ENCODE data around the gene ANTXR1. TPM values are rescaled to one million over a fixed set of nuclear protein-coding genes. Genes with fewer than 3 reads are reported as not detected.

Gene ANTXR1
- total and polyA plus RNA-seq, 2 experiments from 2014 or later: 128 to 191 TPM

GRCh38 chr2:69013840-69014821 lies 1.2 kb downstream of the ANTXR1 start:
- H3K9me2 ChIP-seq (ENCODE audit: insufficient read depth): no peaks in the 10 kb centered on the region
- H2AFZ ChIP-seq: peak overlapping the region; percentile 71; the same call in 1 of the 2 replicates
- peaks cover 60% of the 10 kb centered on the region for H3K79me2 ChIP-seq (ENCODE audit: insufficient read depth)
- H3K27ac ChIP-seq: peak overlapping the region; percentile 70
- peak; percentile 75 for DNase-seq
- in situ Hi-C loops (cut with MboI): loop anchor here (10.0 kb wide), 1 partner anchor 291 kb away; no protein-coding TSS in a partner anchor
- no peaks in the 10 kb centered on the region for H3K27me3 ChIP-seq (replicated peaks; ENCODE audit: insufficient read depth)
- peak overlapping the region; percentile 91 for H3K4me3 ChIP-seq
- peak overlapping the region; percentile 98 for H3K4me2 ChIP-seq (ENCODE audit: unreplicated experiment)
- TF ChIP-seq EZH2 (IDR thresholded peaks at IDR 0.05; ENCODE audit: insufficient read depth, poor library complexity, severe bottlenecking) (no peak), EZH2phosphoT487 (IDR thresholded peaks at IDR 0.05; ENCODE audit: insufficient read depth, low read depth) (no peak)
- peaks cover 54% of the 10 kb centered on the region for H3F3A ChIP-seq (ENCODE audit: insufficient read depth)
- H3K9me3 ChIP-seq (ENCODE audit: low read depth): no peaks in the 10 kb centered on the region
- 0 to 1% methylated on average over 20 of the region's 20 CpGs for WGBS, 2 experiments (ENCODE audit: low coverage in 1 of 2, low lambda C conversion rate in 2 of 2, missing lambda C conversion rate in 2 of 2)
- H4K20me1 ChIP-seq (ENCODE audit: insufficient read depth): no peaks in the 10 kb centered on the region
- no peaks in the 10 kb centered on the region for H3K36me3 ChIP-seq (ENCODE audit: low read depth)
- peaks cover 66% of the 10 kb centered on the region for H3K4me1 ChIP-seq (ENCODE audit: insufficient read depth)
- H3K9ac ChIP-seq: peak overlapping the region; percentile 92

GRCh38 chr2:69017080-69017479 lies 4.1 kb downstream of the ANTXR1 start:
- no peak for TF ChIP-seq EZH2 (IDR thresholded peaks at IDR 0.05; ENCODE audit: insufficient read depth, poor library complexity, severe bottlenecking)
- TF ChIP-seq EZH2phosphoT487 (IDR thresholded peaks at IDR 0.05; ENCODE audit: insufficient read depth, low read depth): no peak
- Histone ChIP-seq H3K9me3 (ENCODE audit: low read depth) (no peaks in the 10 kb centered on the region), H3K79me2 (ENCODE audit: insufficient read depth) (peaks cover 89% of the 10 kb centered on the region), H2AFZ (no peak overlapping the region), H3K9me2 (ENCODE audit: insufficient read depth) (no peaks in the 10 kb centered on the region), H3K27me3 (replicated peaks; ENCODE audit: insufficient read depth) (no peaks in the 10 kb centered on the region), H4K20me1 (ENCODE audit: insufficient read depth) (0 out of 2 replicates have a peak, but pooled peaks cover 19% of the 10 kb centered on the region), H3K4me1 (ENCODE audit: insufficient read depth) (peaks cover 76% of the 10 kb centered on the region), H3K27ac (peak overlapping the region; percentile 61), H3K36me3 (ENCODE audit: low read depth) (no peaks in the 10 kb centered on the region), H3K4me3 (peak overlapping the region; percentile 91), H3K4me2 (ENCODE audit: unreplicated experiment) (peak overlapping the region; percentile 98), H3K9ac (peak overlapping the region; percentile 92), H3F3A (ENCODE audit: insufficient read depth) (peaks cover 51% of the 10 kb centered on the region)
- DNase-seq: peak; percentile 92
- 4 to 8% methylated on average over 5 of the region's 5 CpGs for WGBS, 2 experiments (ENCODE audit: low coverage in 1 of 2, low lambda C conversion rate in 2 of 2, missing lambda C conversion rate in 2 of 2)
- in situ Hi-C loops (cut with MboI): loop anchor here (10.0 kb wide), 1 partner anchor 288 kb away; no protein-coding TSS in a partner anchor

- Histone ChIP-seq H2AFZ (no peak overlapping the region), H3K27ac (peak overlapping the region; percentile 61), H3F3A (ENCODE audit: insufficient read depth) (peaks cover 44% of the 10 kb centered on the region), H3K9me3 (ENCODE audit: low read depth) (no peaks in the 10 kb centered on the region), H3K36me3 (ENCODE audit: low read depth) (no peaks in the 10 kb centered on the region), H3K27me3 (replicated peaks; ENCODE audit: insufficient read depth) (no peaks in the 10 kb centered on the region), H4K20me1 (ENCODE audit: insufficient read depth) (0 out of 2 replicates have a peak, but pooled peaks cover 19% of the 10 kb centered on the region), H3K9ac (no peak overlapping the region), H3K79me2 (ENCODE audit: insufficient read depth) (peaks cover 97% of the 10 kb centered on the region), H3K4me2 (ENCODE audit: unreplicated experiment) (peak overlapping the region; percentile 98), H3K4me3 (peak overlapping the region; percentile 91), H3K4me1 (ENCODE audit: insufficient read depth) (peaks cover 77% of the 10 kb centered on the region), H3K9me2 (ENCODE audit: insufficient read depth) (no peaks in the 10 kb centered on the region)
- no peak for TF ChIP-seq EZH2phosphoT487 (IDR thresholded peaks at IDR 0.05; ENCODE audit: insufficient read depth, low read depth)
- DNase-seq: no peak
- 32 to 50% methylated on average over 3 of the region's 3 CpGs for WGBS, 2 experiments (ENCODE audit: low coverage in 1 of 2, low lambda C conversion rate in 2 of 2, missing lambda C conversion rate in 2 of 2)
- in situ Hi-C loops (cut with MboI): loop anchor here (10.0 kb wide), 1 partner anchor 287 kb away; no protein-coding TSS in a partner anchor
These were observed 4.9 kb downstream of the ANTXR1 start for GRCh38 chr2:69017835-69018234.

- WGBS, 2 experiments (ENCODE audit: low coverage in 1 of 2, low lambda C conversion rate in 2 of 2, missing lambda C conversion rate in 2 of 2): 24 to 30% methylated on average over 4 of the region's 4 CpGs
These were observed 5.7 kb downstream of the ANTXR1 start for GRCh38 chr2:69018678-69019095.

More at GRCh38 chr2:69018678-69019095, 5.7 kb downstream of the ANTXR1 start:
- H3F3A ChIP-seq (ENCODE audit: insufficient read depth): peaks cover 44% of the 10 kb centered on the region
- no peak for TF ChIP-seq EZH2phosphoT487 (IDR thresholded peaks at IDR 0.05; ENCODE audit: insufficient read depth, low read depth)
- no peak for TF ChIP-seq EZH2 (IDR thresholded peaks at IDR 0.05; ENCODE audit: insufficient read depth, poor library complexity, severe bottlenecking)
- no peaks in the 10 kb centered on the region for H3K27me3 ChIP-seq (replicated peaks; ENCODE audit: insufficient read depth)
- peaks cover 79% of the 10 kb centered on the region for H3K4me1 ChIP-seq (ENCODE audit: insufficient read depth)
- H3K4me3 ChIP-seq: peak overlapping the region; percentile 4
- H3K79me2 ChIP-seq (ENCODE audit: insufficient read depth): peaks cover 100% of the 10 kb centered on the region
- H3K27ac ChIP-seq: peak overlapping the region; percentile 29
- peak overlapping the region; percentile 33 for H3K4me2 ChIP-seq (ENCODE audit: unreplicated experiment)
- 0 out of 2 replicates have a peak, but pooled peaks cover 19% of the 10 kb centered on the region for H4K20me1 ChIP-seq (ENCODE audit: insufficient read depth)
- peak; percentile 58 for DNase-seq
- H3K9me3 ChIP-seq (ENCODE audit: low read depth): no peaks in the 10 kb centered on the region
- in situ Hi-C loops (cut with MboI): loop anchor here (10.0 kb wide), 1 partner anchor 286 kb away; no protein-coding TSS in a partner anchor
- no peaks in the 10 kb centered on the region for H3K36me3 ChIP-seq (ENCODE audit: low read depth)
- H3K9ac ChIP-seq: no peak overlapping the region
- H3K9me2 ChIP-seq (ENCODE audit: insufficient read depth): no peaks in the 10 kb centered on the region
- H2AFZ ChIP-seq: no peak overlapping the region
